ENCODE results near the gene FKBP8. TPM values are rescaled to one million over a fixed set of nuclear protein-coding genes. Genes with fewer than 3 reads are reported as not detected.

The FKBP8 gene
- total RNA-seq, 1 donor from 2014 or later: 191 TPM

DNA sequence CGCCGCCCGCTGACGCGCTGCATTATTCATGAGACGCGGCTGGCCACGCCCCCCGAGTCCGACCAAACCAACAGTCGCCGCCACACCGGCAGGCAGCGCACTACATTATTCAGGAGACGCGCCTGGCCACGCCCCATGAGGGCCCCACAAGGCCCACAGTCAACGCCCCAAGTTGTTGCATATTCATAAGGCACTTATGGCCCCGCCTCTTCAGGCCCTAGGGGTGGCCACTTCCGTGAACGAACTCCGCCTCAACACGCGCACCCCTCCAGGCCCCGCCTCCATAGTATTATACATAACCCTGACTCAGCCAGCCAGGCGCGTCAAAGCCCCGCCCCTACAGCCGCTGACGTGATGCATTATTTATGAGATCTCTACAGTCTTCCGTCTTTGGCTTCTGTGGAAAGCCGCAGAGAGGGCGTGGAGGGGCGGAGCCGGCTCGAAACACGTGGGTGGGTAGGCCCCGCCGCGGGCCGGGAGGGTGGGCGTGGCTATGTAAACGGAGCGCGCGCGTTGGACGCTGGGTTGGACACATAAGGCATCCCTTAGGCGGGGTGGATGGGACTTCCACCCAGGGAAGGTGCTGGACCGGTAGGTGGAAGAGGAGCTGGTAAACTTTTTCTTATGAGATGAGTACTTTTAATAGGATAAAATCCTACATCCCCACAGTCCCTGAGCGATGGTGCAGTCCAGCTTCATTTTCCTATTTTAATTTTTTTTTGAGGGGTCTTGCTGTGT lies 21.1 kb downstream of the FKBP8 start:
- H3K4me1 Mint-ChIP-seq (ENCODE audit: unreplicated experiment): peaks cover 8% of the 10 kb centered on the region
- H3K4me3 Mint-ChIP-seq: peak overlapping the region; percentile 96
- H3K27me3 Mint-ChIP-seq: no peaks in the 10 kb centered on the region
- H3K9me3 Mint-ChIP-seq: no peaks in the 10 kb centered on the region
- H3K27ac Mint-ChIP-seq: peak overlapping the region; percentile 98
- peak; percentile 100 for DNase-seq (ENCODE audit: extremely low spot score, unreplicated experiment)
- TF ChIP-seq, protein P1, sequence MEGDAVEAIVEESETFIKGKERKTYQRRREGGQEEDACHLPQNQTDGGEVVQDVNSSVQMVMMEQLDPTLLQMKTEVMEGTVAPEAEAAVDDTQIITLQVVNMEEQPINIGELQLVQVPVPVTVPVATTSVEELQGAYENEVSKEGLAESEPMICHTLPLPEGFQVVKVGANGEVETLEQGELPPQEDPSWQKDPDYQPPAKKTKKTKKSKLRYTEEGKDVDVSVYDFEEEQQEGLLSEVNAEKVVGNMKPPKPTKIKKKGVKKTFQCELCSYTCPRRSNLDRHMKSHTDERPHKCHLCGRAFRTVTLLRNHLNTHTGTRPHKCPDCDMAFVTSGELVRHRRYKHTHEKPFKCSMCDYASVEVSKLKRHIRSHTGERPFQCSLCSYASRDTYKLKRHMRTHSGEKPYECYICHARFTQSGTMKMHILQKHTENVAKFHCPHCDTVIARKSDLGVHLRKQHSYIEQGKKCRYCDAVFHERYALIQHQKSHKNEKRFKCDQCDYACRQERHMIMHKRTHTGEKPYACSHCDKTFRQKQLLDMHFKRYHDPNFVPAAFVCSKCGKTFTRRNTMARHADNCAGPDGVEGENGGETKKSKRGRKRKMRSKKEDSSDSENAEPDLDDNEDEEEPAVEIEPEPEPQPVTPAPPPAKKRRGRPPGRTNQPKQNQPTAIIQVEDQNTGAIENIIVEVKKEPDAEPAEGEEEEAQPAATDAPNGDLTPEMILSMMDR (conservative IDR thresholded peaks at IDR 0.05): peak; percentile 27
- H3K36me3 Mint-ChIP-seq: no peaks in the 10 kb centered on the region

- Mint-ChIP-seq H3K9me3 (no peaks in the 10 kb centered on the region), H3K4me3 (peak within 1 kb of the TSS; percentile 96), H3K27ac (peak within 1 kb of the TSS; percentile 98), H3K27me3 (no peaks in the 10 kb centered on the region), H3K36me3 (no peaks in the 10 kb centered on the region), H3K4me1 (ENCODE audit: unreplicated experiment) (peaks cover 8% of the 10 kb centered on the region)
- DNase-seq (ENCODE audit: extremely low spot score, unreplicated experiment): no peak
- TF ChIP-seq, protein P1 (conservative IDR thresholded peaks at IDR 0.05): no peak
Measured at GRCh38 chr19:18521692-18522123, 21.7 kb downstream of the FKBP8 start, which contains the start of gene ELL. Gene ELL (minus strand): TSS chr19:18522070. CDS start chr19:18522055, 15 bp downstream.

- TF ChIP-seq, protein P1 (conservative IDR thresholded peaks at IDR 0.05): peak; percentile 23
- peak overlapping the region; percentile 98 for H3K27ac Mint-ChIP-seq
- H3K27me3 Mint-ChIP-seq: no peaks in the 10 kb centered on the region
- H3K9me3 Mint-ChIP-seq: no peaks in the 10 kb centered on the region
- DNase-seq (ENCODE audit: extremely low spot score, unreplicated experiment): no peak
- peak overlapping the region; percentile 96 for H3K4me3 Mint-ChIP-seq
- peaks cover 8% of the 10 kb centered on the region for H3K4me1 Mint-ChIP-seq (ENCODE audit: unreplicated experiment)
- no peaks in the 10 kb centered on the region for H3K36me3 Mint-ChIP-seq
Measured at GRCh38 chr19:18520848-18521691, 22.3 kb downstream of the FKBP8 start.

DNA sequence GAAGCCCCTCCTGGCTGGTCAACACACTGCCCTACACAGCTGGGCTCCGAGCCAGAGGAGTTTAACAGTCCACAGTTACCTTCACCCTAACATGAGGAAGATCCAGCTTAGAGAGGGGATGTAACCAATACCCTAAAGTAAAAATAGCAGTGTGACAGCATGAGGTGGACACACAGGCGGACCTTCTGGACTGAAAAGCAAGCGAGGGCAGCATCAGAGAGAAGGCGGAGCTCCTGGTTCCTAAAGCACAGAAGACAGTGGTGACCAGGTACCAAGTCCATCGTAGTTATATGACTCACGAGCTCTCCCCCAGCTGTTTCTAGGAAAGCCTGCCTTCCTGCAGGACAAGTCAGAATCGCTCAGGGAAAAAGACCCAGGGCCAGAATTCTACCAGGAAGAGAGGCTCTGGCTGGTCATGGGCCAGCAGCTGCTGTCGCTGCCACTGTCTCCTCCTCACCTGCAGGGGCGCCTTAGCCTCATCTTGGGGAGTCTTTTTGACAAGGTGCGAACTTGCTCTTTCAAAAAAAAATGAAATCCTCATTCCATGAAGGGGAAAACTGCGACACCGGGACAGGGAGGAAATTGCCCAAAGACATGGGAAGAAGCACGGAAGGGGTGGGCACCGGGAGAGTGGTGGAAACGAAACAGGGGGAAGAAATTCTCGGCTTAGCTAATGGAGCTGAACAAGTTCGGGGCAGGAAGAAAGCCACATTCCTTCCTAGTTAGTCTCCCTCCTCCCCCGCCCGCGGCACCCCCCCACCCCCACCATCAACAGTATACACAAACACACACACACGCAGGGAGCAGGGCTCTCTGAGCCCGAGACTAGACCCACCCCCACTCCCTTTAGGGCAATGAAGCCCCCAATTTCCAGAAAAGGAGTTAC lies 23.2 kb downstream of the FKBP8 start:
- H3K4me1 Mint-ChIP-seq (ENCODE audit: unreplicated experiment): peaks cover 13% of the 10 kb centered on the region
- TF ChIP-seq, protein P1 (conservative IDR thresholded peaks at IDR 0.05): peak; percentile 74
- peak overlapping the region; percentile 98 for H3K27ac Mint-ChIP-seq
- peak overlapping the region; percentile 96 for H3K4me3 Mint-ChIP-seq
- H3K9me3 Mint-ChIP-seq: no peaks in the 10 kb centered on the region
- DNase-seq (ENCODE audit: extremely low spot score, unreplicated experiment): no peak
- H3K27me3 Mint-ChIP-seq: no peaks in the 10 kb centered on the region
- no peaks in the 10 kb centered on the region for H3K36me3 Mint-ChIP-seq

DNA sequence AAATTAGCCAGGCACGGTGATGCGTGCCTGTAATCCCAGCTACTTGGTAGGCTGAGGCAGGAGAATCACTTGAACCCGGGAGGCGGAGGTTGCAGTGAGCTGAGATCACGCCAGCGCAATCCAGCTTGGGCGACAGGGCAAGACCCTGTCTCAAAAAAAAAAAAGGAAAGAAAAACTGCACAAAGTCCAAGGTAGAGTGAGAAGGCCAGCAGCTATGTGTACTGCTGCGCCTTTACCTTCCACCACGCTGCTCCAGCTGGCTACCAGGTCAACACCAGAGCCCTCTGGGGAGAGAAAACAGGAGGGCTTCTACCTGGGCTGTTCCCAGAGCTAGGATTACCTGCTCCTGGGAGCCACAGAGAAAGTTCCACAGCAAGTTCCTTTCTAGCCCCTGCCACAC lies 24.7 kb downstream of the FKBP8 start:
- no peak overlapping the region for H3K27ac Mint-ChIP-seq
- TF ChIP-seq, protein P1 (conservative IDR thresholded peaks at IDR 0.05): no peak
- H3K36me3 Mint-ChIP-seq: no peaks in the 10 kb centered on the region
- H3K4me1 Mint-ChIP-seq (ENCODE audit: unreplicated experiment): peaks cover 22% of the 10 kb centered on the region
- H3K27me3 Mint-ChIP-seq: no peaks in the 10 kb centered on the region
- no peak for DNase-seq (ENCODE audit: extremely low spot score, unreplicated experiment)
- H3K9me3 Mint-ChIP-seq: no peaks in the 10 kb centered on the region
- H3K4me3 Mint-ChIP-seq: no peak overlapping the region

All from type B pancreatic cell (in vitro differentiated cells).